Measurements from ENCODE around the gene TMEM135. TPM values are rescaled to one million over a fixed set of nuclear protein-coding genes. Genes with fewer than 3 reads are reported as not detected.

TMEM135 gene
- total RNA-seq (2014; rRNA removed; shearing (Covaris generic)) (8.0 and 11.0 TPM in 2 replicates), polyA plus RNA-seq (2016; fragmentation: Nextera tagmentation; extraction: Ambion mirVana) (11.9 and 12.5 TPM in 2 replicates)

- Histone ChIP-seq H3K4me1 (ENCODE audit: insufficient read depth) (peaks cover 19% of the 10 kb centered on the region), H4K20me1 (ENCODE audit: insufficient read depth) (no peaks in the 10 kb centered on the region), H3K79me2 (ENCODE audit: insufficient read depth) (peaks cover 48% of the 10 kb centered on the region), H3F3A (ENCODE audit: insufficient read depth) (peaks cover 4% of the 10 kb centered on the region), H3K9me3 (ENCODE audit: low read depth) (no peaks in the 10 kb centered on the region), H3K27ac (peak within 1 kb of the TSS; percentile 24), H3K4me2 (ENCODE audit: unreplicated experiment) (peak within 1 kb of the TSS; percentile 86), H3K9me2 (ENCODE audit: insufficient read depth) (no peaks in the 10 kb centered on the region), H3K9ac (peak within 1 kb of the TSS; percentile 86), H3K27me3 (replicated peaks; ENCODE audit: insufficient read depth) (no peaks in the 10 kb centered on the region), H3K4me3 (peak within 1 kb of the TSS; percentile 99), H2AFZ (peak within 1 kb of the TSS; percentile 99), H3K36me3 (ENCODE audit: low read depth) (no peaks in the 10 kb centered on the region)
- WGBS, 2 experiments (ENCODE audit: low coverage in 1 of 2, low lambda C conversion rate in 2 of 2, missing lambda C conversion rate in 2 of 2) = 1% methylated on average over 66 of the region's 66 CpGs
- in situ Hi-C loops (cut with MboI) = no loop called here
- TF ChIP-seq EZH2phosphoT487 (IDR thresholded peaks at IDR 0.05; ENCODE audit: insufficient read depth, low read depth) (no peak), EZH2 (IDR thresholded peaks at IDR 0.05; ENCODE audit: insufficient read depth, poor library complexity, severe bottlenecking) (no peak)
- DNase-seq = peak; percentile 92
These were observed at the start of gene TMEM135 for GRCh38 chr11:87037450-87038234. TSS of gene TMEM135 (plus strand) at chr11:87037934. CDS start at chr11:87038046, 112 bp downstream.

GRCh38 chr11:86988351-86988881 lies 49.3 kb upstream of the TMEM135 start:
- Histone ChIP-seq H3K9me3 (ENCODE audit: low read depth) (no peaks in the 10 kb centered on the region), H3F3A (ENCODE audit: insufficient read depth) (no peaks in the 10 kb centered on the region; the same call in 1 of the 2 replicates), H4K20me1 (ENCODE audit: insufficient read depth) (no peaks in the 10 kb centered on the region), H3K79me2 (ENCODE audit: insufficient read depth) (no peaks in the 10 kb centered on the region), H3K9ac (no peak overlapping the region), H3K4me3 (no peak overlapping the region), H3K4me1 (ENCODE audit: insufficient read depth) (peaks cover 15% of the 10 kb centered on the region), H2AFZ (no peak overlapping the region), H3K36me3 (ENCODE audit: low read depth) (no peaks in the 10 kb centered on the region), H3K27me3 (replicated peaks; ENCODE audit: insufficient read depth) (no peaks in the 10 kb centered on the region), H3K27ac (no peak overlapping the region), H3K9me2 (ENCODE audit: insufficient read depth) (no peaks in the 10 kb centered on the region), H3K4me2 (ENCODE audit: unreplicated experiment) (no peak overlapping the region)
- no peak for TF ChIP-seq EZH2 (IDR thresholded peaks at IDR 0.05; ENCODE audit: insufficient read depth, poor library complexity, severe bottlenecking)
- no peak for TF ChIP-seq EZH2phosphoT487 (IDR thresholded peaks at IDR 0.05; ENCODE audit: insufficient read depth, low read depth)
- no peak for DNase-seq
- 78% methylated on average over 4 of the region's 4 CpGs for WGBS, 2 experiments (ENCODE audit: low coverage in 1 of 2, low lambda C conversion rate in 2 of 2, missing lambda C conversion rate in 2 of 2)
- in situ Hi-C loops (cut with MboI) = no loop called here

GRCh38 chr11:86990031-86990430 lies 47.7 kb upstream of the TMEM135 start:
- DNase-seq = peak; percentile 18
- 47 to 60% methylated on average over 1 of the region's 1 CpG for WGBS, 2 experiments (ENCODE audit: low coverage in 1 of 2, low lambda C conversion rate in 2 of 2, missing lambda C conversion rate in 2 of 2)
- Histone ChIP-seq H3K9ac (no peak overlapping the region), H3K79me2 (ENCODE audit: insufficient read depth) (no peaks in the 10 kb centered on the region), H3K36me3 (ENCODE audit: low read depth) (no peaks in the 10 kb centered on the region), H3K27ac (no peak overlapping the region), H3F3A (ENCODE audit: insufficient read depth) (no peaks in the 10 kb centered on the region; the same call in 1 of the 2 replicates), H4K20me1 (ENCODE audit: insufficient read depth) (no peaks in the 10 kb centered on the region), H3K4me3 (no peak overlapping the region), H2AFZ (no peak overlapping the region), H3K9me2 (ENCODE audit: insufficient read depth) (no peaks in the 10 kb centered on the region), H3K27me3 (replicated peaks; ENCODE audit: insufficient read depth) (no peaks in the 10 kb centered on the region), H3K9me3 (ENCODE audit: low read depth) (no peaks in the 10 kb centered on the region), H3K4me2 (ENCODE audit: unreplicated experiment) (no peak overlapping the region), H3K4me1 (ENCODE audit: insufficient read depth) (peaks cover 15% of the 10 kb centered on the region)
- TF ChIP-seq EZH2 (IDR thresholded peaks at IDR 0.05; ENCODE audit: insufficient read depth, poor library complexity, severe bottlenecking) (no peak), EZH2phosphoT487 (IDR thresholded peaks at IDR 0.05; ENCODE audit: insufficient read depth, low read depth) (no peak)
- in situ Hi-C loops (cut with MboI) = loop anchor here (10.0 kb wide), 1 partner anchor 295 kb away; no protein-coding TSS in a partner anchor

DNA sequence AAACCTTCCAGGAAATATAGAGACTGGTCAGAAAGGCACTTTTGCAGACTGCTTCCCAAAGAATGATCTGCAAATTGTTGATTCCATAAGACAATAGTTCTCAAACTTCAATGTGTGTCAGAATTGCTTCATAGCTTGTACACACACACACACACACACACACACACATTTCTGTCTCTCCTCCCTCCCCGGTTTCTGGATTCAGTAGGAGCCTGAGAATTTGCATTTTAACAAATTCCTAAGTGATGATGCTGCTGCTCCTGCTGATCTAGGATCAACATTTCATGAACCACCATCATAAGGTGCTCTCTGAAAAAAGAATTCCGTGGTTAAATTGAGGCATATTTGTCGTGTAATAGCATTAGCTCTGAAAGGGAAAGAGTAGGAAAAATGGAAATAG lies 47.2 kb upstream of the TMEM135 start:
- TF ChIP-seq EZH2phosphoT487 (IDR thresholded peaks at IDR 0.05; ENCODE audit: insufficient read depth, low read depth) = no peak
- TF ChIP-seq EZH2 (IDR thresholded peaks at IDR 0.05; ENCODE audit: insufficient read depth, poor library complexity, severe bottlenecking) = no peak
- Histone ChIP-seq H3K9ac (no peak overlapping the region), H4K20me1 (ENCODE audit: insufficient read depth) (no peaks in the 10 kb centered on the region), H3K4me1 (ENCODE audit: insufficient read depth) (peaks cover 15% of the 10 kb centered on the region), H2AFZ (no peak overlapping the region), H3F3A (ENCODE audit: insufficient read depth) (no peaks in the 10 kb centered on the region; the same call in 1 of the 2 replicates), H3K36me3 (ENCODE audit: low read depth) (no peaks in the 10 kb centered on the region), H3K79me2 (ENCODE audit: insufficient read depth) (no peaks in the 10 kb centered on the region), H3K9me3 (ENCODE audit: low read depth) (no peaks in the 10 kb centered on the region), H3K27ac (no peak overlapping the region), H3K27me3 (replicated peaks; ENCODE audit: insufficient read depth) (no peaks in the 10 kb centered on the region), H3K4me2 (ENCODE audit: unreplicated experiment) (no peak overlapping the region), H3K9me2 (ENCODE audit: insufficient read depth) (no peaks in the 10 kb centered on the region), H3K4me3 (no peak overlapping the region)
- in situ Hi-C loops (cut with MboI) = loop anchor here (10.0 kb wide), 1 partner anchor 294 kb away; no protein-coding TSS in a partner anchor
- 18 to 20% methylated on average over 3 of the region's 3 CpGs for WGBS, 2 experiments (ENCODE audit: low coverage in 1 of 2, low lambda C conversion rate in 2 of 2, missing lambda C conversion rate in 2 of 2)
- DNase-seq = peak; percentile 63
